GM19455 (cell line): ENCODE data around the gene CELF4.

Experiments
- ATAC-seq: cut with Tn5 transposase; IDR thresholded peaks from one replicate; pipeline ENCODE4 v1.9.1; 2021; ENCODE audit not compliant: unreplicated experiment

The CELF4 gene

DNA sequence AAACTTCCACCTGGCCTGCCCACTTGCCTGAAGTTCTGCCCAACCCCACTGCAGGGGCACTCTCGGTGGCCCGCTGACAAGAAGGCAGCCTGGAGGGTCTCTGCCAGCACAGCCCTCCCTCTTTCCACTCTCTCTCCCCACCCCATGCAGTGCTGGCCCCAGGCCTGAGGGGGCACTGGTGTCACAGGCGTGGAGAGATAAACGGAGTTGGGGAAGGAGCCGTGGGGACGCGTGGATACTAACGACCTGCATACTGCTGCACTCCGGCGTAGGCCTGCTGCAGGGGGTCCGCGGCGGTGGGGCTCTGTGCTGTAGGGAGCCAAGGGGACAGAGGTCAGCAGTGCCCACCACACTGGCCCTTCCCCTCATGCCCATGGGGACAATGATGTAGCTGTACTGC lies 299.3 kb downstream of the CELF4 start:
- ATAC-seq, result no peak

DNA sequence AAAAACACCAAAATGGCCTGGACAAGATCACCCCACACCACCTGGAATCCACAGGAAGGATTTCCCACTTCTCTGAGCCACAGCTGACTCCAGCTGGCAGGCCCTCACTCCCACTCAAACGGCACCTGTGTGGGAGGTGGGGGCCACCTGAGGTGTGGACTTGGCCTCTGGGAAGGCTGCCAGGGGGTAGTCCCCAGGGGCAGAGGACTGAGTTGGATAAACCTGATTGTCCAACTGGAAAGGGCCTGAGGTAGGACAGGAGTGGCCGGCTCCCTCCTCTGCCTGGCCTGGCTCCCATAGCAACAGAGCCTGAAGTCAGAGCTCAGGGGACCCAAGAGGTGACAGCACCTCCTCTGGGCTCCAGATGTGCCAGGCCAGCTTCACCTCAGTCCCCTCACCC lies 300.2 kb downstream of the CELF4 start:
- ATAC-seq, result no peak

DNA sequence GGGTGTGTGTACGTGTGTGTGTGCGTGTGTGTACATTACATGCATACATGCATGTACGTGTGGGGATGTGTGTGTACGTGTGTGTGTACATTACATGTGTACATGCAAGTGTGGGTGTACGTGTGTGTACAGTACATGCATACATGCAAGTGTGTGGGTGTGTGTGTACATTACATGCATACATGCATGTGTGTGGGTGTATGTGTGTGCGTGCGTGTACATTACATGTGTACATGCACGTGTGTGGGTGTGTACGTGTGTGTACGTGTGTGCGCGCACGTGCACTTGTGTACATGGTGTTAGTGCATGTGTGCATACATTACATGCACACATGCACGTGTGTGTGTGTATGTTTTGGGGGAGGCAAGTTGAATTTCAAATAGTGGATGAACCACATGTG lies 300.6 kb downstream of the CELF4 start:
- no peak for ATAC-seq

DNA sequence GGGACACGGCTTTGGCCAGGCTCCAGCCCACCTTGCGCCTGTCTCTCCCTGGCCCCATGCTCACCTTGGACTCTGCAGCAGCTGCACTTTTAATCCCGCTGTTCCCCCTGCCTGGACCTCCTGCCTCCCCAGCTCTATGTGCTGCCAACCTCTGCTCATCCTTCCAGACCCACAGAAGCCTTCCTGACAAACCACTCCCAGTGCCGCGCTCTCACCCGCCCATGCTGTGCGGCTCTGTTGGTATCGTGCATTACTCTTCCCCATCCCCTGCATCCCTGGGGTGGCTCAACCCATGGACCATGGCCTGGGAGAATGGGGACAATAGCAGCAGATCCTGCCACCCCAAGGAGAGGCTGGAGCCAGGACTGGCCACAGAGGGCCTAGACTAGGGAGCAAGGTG lies 303.6 kb downstream of the CELF4 start:
- no peak for ATAC-seq

DNA sequence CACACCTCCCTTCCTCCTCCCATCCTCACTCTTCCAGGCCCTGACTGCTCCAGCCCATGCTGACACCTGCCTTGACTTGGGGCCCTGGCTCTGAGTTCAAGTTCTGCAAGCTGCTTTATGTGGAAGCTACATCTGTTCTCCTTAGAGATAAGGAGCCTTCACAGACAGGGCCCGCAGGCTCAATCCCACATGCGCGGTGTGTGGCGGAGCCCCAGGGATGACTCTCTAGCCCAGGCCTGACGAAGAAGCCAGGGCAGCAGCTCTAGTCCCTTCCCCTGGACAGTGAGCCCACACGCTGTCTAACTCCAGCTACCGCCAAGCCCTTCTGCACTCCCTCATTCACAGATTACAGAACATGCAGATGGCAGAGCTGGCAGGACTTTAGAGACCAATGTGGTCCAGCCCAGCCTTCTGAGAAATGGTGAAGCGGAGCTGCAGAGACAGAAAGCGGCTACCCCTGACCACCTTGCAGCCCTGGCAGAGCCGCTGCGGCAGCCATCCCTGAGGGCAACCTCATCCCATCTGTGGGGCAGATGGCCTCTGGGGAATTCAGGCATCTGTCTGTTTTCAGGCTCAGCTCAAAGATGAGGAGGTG lies 304.3 kb downstream of the CELF4 start:
- no peak for ATAC-seq

DNA sequence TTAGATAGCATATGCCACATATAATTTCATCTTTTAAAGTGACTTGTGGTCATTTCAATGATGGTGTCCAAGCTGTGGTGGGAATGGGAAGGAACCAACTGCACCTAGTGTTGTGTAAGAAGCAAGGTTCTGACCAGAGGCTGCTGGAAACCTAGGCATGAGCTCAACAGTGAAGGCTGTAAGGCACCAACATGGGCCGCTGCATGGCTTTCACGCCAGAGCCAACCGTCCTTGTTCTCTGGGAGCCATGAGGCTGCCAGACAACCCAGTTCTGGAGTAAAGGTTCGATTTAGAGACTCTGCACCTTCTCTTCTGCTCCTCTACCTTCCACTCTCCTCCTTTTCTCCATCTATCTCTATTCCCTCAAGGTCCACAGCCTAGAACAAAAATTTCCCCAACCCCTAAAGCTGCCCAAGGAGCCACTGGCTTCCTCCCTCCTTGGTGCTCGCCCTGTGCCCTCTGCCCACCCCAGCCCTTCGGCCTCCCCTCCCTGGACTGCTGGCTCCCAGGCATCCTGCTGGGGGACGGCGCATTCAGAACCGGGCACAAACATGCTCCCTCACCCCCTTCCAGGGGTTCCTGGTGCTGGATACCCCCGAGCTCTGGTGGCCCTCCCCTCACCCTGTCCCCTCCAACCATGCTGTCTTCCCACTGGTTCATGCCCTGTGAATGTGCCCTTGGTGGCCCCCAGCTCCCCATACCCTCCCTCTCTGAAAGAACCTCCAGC lies 305.1 kb downstream of the CELF4 start:
- ATAC-seq, result no peak

DNA sequence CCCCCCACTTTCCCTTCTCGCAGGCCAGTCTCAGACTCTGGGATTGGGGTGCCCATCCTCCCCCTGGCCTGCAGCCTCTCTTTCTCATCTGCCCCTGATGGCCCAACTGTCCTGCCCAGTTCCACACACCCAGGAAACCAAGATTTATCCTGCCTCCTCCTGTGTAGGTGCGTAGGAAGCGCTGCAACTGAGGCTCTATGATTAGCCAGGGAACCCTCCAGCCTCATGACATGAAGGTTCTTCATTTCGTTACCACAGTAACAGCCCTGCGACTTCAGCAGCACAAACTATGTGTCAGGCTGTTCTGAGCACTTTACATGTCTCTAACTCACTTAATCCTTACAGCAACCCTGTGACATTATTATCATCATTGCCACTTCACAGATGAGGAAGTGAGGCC lies 305.9 kb downstream of the CELF4 start:
- ATAC-seq, result no peak

DNA sequence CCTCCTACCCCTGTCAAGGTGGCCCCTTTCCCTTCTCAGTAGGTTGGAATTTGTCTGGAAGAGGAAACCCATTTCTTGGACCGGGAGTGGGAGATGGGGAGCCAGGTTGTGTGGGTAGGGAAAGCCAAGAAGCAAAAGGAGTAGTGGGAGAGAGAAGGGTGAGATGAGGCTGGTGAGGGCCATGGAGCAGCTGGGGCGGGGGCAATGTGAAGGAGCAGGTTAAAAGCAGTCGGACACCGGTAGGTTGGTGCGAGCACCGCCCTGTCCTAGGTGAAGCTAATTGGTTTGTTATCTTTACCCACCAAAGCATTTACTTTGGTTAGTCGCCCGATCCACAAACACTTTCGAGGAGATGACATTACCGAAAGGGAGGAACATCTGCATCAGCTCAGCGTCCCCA lies 306.8 kb downstream of the CELF4 start:
- no peak for ATAC-seq

DNA sequence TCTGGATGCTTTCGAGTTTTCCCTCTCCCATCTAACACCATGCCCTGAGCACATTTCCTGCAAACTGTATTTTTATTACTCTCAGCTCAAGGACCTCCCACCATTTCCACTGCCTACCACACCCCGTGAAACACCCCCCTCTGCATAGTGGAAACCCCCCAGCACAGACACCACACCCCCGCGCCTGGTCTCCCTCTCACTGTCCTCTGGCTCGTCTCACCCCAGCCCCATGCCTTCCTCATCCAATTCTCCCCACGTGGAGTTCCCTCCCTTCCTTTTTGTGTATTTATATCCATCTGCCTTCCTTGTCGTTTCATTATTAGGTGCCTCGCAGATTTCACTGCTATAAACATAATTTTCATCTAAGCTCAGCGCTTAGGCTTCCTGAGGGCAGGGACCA lies 307.5 kb downstream of the CELF4 start:
- ATAC-seq, result no peak

DNA sequence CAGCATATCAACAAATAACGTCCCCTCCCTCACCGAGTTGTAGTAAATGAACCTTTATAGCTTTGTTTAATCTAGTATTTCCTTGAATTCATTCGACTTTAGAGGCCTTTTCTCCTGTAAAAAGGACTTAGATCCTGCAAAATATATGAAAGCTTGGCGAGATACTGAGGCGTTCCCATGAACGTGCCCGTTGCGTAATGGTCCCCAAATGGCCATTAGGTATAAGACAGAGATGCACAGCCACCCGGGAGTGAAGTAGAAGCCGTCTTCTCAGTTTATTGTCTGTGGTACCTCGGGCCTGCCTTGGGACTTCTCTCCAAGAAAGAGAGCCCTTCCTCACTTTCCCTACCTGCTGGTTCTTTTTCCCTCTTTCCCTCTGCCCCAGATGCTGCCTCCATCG lies 310.6 kb downstream of the CELF4 start:
- no peak for ATAC-seq

DNA sequence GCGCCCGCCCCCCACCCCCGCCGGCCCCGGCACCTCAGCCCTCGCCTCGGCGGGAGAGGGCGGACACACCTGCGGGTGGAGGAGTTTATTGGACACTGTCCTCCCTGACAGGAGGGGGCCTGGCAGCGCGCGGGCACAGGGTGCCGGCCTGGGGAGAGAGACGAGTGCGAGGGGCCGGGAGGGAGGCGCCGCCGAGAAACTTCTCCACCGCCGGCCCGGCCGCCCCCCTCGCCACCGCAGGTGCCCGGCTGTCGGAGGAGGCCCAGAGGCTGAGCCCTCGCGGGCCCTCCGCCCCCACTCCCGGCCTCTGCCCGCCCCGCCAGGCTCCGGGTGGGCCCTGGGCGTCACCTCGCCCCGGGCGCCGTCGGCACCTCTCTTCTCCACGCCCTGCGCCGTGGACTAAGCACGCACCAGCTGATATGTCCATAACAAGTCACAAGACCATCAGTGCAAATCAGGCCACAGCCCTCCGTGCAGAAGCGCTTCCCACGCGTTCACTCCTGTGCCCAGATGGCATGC lies 311.3 kb downstream of the CELF4 start:
- ATAC-seq, result no peak

DNA sequence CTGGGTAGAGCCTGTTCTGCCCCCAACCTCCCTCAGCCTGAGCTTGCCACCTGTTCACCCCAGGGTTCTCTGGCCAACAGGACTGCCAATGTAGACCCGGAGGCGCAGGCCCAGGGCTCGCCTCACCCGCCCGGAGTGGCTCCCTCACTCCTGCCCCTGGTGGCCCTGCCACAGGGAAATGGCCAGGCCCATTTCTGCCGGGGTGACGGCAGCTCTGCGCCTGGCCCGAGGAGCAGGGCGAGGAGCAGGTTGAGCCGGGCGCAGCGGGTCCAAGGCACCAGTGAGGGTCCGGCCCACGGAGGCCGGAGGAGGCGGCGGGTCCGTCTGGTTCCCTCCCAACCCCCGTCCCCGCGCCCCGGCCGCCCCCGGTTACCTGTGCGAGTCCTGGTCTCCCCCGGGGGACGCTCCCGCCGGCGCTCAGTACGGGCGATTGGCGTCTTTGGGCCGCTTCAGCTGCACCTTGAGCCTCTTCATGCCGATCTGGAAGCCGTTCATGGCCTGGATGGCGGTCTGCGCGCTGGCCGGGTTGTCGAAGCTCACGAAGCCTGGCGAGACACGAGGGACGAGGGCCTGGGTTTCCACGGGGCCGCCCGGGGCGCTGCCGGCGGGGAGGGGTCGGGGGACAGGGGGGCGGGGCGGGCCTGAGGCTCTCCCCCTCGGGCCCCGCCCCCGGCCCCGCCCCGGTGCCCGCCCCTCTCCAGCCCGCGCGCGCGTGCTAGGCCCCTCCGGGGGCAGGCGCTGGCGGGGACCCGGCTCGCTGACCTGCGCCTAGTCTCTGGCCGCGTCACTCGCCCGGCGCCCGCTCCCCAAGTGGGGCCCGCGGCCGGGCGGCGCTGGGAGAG lies 312.0 kb downstream of the CELF4 start:
- ATAC-seq, result no peak

DNA sequence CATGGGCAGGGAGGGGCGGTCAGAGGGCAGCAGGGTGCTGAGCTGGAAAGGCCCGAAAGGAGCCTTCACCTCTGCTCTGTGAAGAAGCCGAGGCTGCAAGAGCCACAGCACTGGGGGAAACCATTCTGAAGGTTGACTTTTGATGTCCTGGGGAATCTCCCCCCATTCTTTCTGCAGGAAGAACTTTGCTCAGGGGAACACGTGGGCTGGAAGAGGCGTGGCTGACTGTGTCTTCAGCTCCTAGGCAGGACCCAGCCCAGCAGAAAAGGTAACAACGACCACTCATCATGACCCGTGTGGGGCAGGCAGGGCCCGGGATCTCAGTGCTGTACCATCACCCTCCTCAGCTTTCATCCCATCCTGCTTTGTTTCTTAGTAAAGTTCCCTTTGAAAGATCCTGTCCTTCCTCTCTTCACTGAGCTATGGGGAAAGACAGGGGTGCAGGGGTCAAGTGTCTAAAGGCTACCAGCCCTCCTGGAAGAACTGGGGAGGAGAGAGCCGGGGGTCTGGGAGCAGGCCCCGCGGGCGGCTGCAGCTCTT lies 312.7 kb downstream of the CELF4 start:
- ATAC-seq, result no peak

DNA sequence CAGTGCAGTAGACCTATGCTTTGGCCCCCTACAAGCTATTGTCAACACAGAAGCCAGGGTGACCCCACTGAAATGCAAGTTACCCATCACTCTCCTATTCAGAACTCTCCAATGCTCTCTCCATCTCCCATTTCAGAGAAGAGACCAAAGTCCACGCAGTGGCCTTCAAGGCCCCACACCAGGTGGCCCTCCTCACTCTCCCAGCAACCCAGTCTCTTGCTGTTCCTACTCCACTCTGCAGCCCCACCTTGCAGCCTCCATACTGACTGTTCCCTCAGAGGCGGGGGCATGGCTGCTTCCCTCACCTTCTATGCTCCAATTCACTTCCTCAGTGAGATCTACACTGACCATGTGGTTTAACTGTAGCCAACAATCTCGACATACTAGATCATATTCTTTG lies 313.3 kb downstream of the CELF4 start:
- ATAC-seq, result no peak

DNA sequence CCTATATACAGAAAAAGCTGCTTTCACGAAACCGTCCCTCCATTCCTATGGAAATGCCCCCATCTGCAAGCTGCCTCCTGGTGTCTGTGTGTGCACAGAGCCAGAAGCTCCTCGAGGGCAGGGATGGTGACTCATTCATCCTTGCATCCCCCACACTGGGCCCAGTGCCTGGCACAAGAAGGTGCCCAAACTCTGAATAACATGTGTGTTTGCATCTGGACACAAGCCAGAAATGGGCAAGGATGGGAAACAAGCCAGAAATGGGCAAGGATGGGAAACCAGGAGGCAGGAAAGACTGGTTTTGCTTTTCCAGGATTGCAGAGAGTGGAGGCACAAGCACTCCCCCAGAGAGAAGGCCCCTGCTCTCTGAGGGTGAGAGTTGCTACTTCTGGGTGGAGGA lies 313.9 kb downstream of the CELF4 start:
- ATAC-seq, result no peak

DNA sequence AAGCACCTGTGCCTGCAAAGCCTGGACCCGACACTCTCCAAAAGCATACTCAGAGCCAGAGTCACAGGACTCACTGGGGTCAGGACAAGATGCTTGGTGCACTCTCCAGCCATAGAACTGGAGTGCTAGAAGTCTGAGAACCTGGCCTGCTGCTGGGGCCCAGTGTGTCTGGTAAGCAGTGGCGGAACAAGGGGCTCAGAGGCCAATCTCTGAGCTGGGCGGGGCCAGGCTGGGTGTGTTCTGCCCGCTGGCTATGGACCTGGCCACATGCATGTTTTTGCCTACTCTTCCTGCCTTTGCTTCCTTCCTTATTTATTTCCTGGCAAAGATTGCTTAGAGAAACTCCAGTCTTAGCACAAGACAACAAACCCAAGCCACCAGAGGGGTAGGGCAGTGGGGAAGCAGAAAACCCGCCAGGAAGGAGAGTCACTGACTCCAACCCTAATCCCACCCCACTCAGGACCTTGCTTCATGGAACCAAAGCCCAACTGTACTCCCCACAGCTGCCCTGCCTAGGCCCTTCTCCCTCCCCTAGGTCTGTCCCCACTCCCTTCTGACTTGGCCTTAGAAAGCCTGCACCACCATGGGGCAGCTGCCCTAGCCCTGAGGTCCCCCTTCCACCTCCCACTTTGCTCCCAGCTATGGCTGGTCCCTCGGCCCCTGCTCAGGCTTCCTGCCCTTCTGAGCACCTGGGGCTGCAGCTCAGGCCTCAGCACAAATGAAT lies 315.5 kb downstream of the CELF4 start:
- no peak for ATAC-seq

DNA sequence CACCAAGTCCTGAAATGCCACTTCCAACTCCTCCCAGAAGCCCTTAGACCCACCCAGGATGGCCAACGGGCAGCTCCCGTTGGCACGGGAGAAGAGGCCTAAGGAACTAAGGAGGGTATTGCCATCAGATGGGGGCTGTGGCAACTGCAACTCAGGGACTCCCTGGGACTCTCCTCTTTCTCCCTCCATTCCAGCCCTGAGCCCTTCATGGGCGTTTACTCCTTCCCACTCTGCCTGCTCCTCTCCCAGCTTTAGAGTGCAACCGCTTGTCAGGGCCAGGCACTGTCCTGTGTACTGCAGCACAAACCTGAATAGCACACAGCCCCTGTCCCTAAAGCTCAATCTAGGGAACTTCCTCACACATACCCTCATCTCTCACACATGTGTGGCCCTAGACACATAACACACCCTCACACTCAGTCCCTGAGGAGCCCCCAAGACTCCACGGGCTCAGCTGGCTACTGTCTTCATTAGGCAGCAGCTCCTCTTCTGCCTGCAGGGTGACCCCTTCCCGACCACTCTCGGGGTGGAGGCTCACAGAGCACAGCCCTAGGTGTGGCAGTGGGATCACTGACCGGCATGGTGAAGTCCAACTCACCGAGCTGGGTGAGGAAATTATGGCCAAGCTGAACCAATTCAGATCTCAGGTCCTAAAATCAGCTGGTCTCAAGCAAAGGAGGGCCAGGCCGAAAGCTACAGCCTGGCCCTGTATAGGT lies 316.3 kb downstream of the CELF4 start:
- no peak for ATAC-seq

DNA sequence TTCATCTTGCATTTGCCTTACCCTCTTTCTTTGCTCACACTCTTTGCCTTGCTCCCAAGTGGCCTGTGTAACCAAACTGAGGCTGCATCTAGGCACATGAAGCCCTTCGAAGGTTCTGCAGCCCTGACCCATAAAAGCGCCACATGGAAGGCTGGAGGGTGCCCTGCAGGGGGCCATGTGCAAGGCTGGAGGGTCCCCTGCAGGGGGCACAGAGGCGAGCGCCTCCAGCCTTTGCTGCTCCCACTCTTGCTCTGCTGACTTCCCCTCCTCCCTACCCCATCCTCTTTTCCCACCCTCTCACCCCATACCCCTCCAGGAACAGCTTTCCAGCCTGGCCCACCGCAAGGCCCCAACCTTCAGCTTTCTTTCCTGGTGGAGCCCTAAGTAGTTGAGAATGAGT lies 317.3 kb downstream of the CELF4 start:
- no peak for ATAC-seq

DNA sequence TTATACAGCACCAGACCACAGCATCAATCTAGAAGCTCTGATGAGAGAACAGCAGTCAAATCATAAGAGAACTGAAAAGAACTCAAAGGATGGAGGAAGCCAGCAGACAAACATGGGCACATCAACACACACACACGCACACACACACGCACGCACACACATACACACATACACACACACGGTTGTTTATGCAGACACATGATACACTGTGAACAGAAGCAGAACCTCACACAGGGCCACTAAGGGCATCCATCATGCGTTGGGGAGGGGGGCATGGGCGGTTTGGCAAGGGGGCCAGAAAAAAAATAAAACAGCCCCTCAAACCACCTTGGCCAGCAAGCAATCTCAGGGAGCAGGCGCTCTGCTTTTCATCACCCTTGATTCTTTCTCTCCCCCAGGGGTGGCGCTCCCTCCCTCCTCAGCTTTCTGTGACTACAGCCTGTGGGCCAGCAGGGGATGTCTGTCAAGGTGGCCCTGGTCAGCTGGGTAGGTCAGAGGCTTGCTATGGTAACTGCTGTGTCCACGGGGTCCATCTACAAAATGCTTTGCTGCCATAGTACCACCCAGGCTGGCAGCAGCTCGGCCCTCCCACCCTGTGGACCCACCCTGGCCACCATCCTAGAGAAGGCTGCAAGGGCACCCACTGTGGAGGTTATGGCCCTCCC lies 318.0 kb downstream of the CELF4 start:
- no peak for ATAC-seq

DNA sequence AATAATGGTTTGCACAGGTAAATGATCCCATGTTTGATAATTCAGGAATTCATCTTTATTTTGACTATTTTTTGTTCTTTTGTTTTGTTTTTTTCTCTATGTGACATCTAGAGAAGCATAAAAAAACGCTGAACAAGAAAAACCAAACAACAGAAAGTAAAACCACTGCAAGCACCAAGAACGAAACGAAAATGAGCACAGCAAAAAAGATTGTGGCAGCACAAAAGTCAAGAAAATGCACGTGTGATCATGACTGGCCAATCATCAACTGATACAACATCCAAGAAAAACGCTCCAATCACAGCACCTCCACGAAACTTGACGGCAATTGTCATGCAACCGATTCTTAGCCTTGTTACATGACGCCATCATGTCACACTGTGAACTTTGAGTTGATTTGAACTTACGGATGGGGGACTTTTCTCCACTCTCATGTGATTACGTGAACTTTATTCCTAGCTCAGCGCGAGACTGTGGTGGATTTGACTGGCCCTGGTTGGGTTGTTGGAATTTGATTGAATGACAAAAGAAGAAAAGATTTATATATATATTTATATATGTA lies 318.7 kb downstream of the CELF4 start:
- no peak for ATAC-seq
